H1 (cell line): ENCODE results near the gene MAP3K15. TPM values are rescaled to one million over a fixed set of nuclear protein-coding genes. Genes with fewer than 3 reads are reported as not detected.

Experiments
- CTCF ChIA-PET: fragments of 300-600 bp; sonication (Branson Sonifier 250); formaldehyde crosslinking; loops from one replicate; lab custom pipeline; 2021; ENCODE audit not compliant: partially characterized antibody; lab: Charles Lee
- POLR2A ChIA-PET: fragments of 300-600 bp; sonication (Branson Sonifier 250); formaldehyde crosslinking; loops from one replicate; lab custom pipeline; 2021; ENCODE audit warnings: inconsistent platforms; ENCODE audit not compliant: partially characterized antibody; lab: Charles Lee
- DNase-seq, 2 experiments: peaks; one replicate each; pipeline versions ENCODE4 v3.0.0 to v3.0.0-alpha.2; 2010 to 2022; ENCODE audit warnings: low spot score in 2 of 2, low read depth in 1 of 2, mixed read lengths in 1 of 2
- FAIRE-seq: peaks from 2 replicates; lab custom pipeline; 2011; peaks lifted over from hg19 to GRCh38; lab: Jason Lieb, UNC
- H2AFZ ChIP-seq: 2 replicates; pipeline ENCODE4 v1.8.1; 2012; ENCODE audit warnings: low read length, inconsistent platforms
- H2AK5ac ChIP-seq: 2 replicates; pipeline ENCODE4 v1.6.1; 2013; ENCODE audit warnings: low read depth, low read length
- H2BK120ac ChIP-seq: replicated peaks from 2 replicates; pipeline ENCODE3; 2013; ENCODE audit warnings: low read depth, low read length, inconsistent platforms
- H2BK12ac ChIP-seq: 2 replicates; pipeline ENCODE4 v1.6.1; 2013; ENCODE audit warnings: low read depth, low read length
- H2BK15ac ChIP-seq: 2 replicates; pipeline ENCODE4 v1.6.1; 2013; ENCODE audit warnings: low read length
- H2BK20ac ChIP-seq: 2 replicates; pipeline ENCODE4 v1.6.1; 2013; ENCODE audit warnings: low read length
- H2BK5ac ChIP-seq: 2 replicates; pipeline ENCODE4 v1.6.1; 2013; ENCODE audit warnings: low read depth, low read length
- H3K14ac ChIP-seq: 2 replicates; pipeline ENCODE4 v1.6.1; 2013; ENCODE audit warnings: inconsistent platforms; ENCODE audit not compliant: insufficient read length
- H3K18ac ChIP-seq: 2 replicates; pipeline ENCODE4 v1.6.1; 2013; ENCODE audit warnings: low read length; ENCODE audit errors: extremely low read depth
- H3K23ac ChIP-seq: 2 replicates; pipeline ENCODE4 v1.6.1; 2013; ENCODE audit warnings: inconsistent platforms; ENCODE audit not compliant: insufficient read length
- H3K23me2 ChIP-seq: 2 replicates; pipeline ENCODE4 v1.6.1; 2013; ENCODE audit warnings: low read depth, low read length
- H3K27ac ChIP-seq: 2 replicates; pipeline ENCODE4 v1.6.1; 2011; ENCODE audit warnings: low read depth, low read length, inconsistent platforms
- H3K27me3 ChIP-seq, 4 experiments: replicated peaks in 1 of 4; 1 replicate in 1 of 4; 2 replicates in 3 of 4; pipeline versions ENCODE4 v1.6.1 to v1.8.1; 2011 to 2013; ENCODE audit warnings: low read length in 3 of 4, mild to moderate bottlenecking in 3 of 4, inconsistent platforms in 2 of 4, mixed read lengths in 2 of 4, moderate library complexity in 1 of 4; ENCODE audit not compliant: control insufficient read depth in 3 of 4, insufficient read depth in 3 of 4; ENCODE audit errors: extremely low read depth in 1 of 4
- H3K36me3 ChIP-seq, 4 experiments: 2 replicates each; pipeline versions ENCODE4 v1.6.1 to v1.8.1; 2011 to 2013; ENCODE audit warnings: mild to moderate bottlenecking in 4 of 4, low read length in 3 of 4, moderate library complexity in 2 of 4, control low read depth in 1 of 4, inconsistent platforms in 1 of 4; ENCODE audit not compliant: insufficient read depth in 4 of 4, control insufficient read depth in 2 of 4
- H3K4ac ChIP-seq: replicated peaks from 2 replicates; pipeline ENCODE3; 2013; ENCODE audit warnings: low read length, low read depth, mixed read lengths, inconsistent platforms; ENCODE audit not compliant: insufficient read length
- H3K4me1 ChIP-seq, 4 experiments: replicated peaks in 1 of 4; 1 replicate in 1 of 4; 2 replicates in 3 of 4; pipeline versions ENCODE4 v1.6.1 to v1.8.1; 2011 to 2013; ENCODE audit warnings: low read length in 3 of 4, inconsistent platforms in 2 of 4, mixed read lengths in 1 of 4; ENCODE audit not compliant: insufficient read depth in 4 of 4, control insufficient read depth in 3 of 4
- H3K4me2 ChIP-seq, 2 experiments: 2 replicates each; pipeline versions ENCODE4 v1.6.1 to v1.8.1; 2011 to 2013; ENCODE audit warnings: low read depth in 2 of 2, low read length in 2 of 2, control low read depth in 1 of 2, inconsistent platforms in 1 of 2, mild to moderate bottlenecking in 1 of 2; ENCODE audit not compliant: insufficient read depth in 1 of 2
- H3K4me3 ChIP-seq, 4 experiments: fragments of 200-600, 300-600 bp in 1 of 4; sonication (generic), shearing (Covaris generic), sonication (Bioruptor Twin) in 1 of 4; 2 replicates each; pipeline versions ENCODE4 v1.5.1 to v1.8.1; 2011 to 2016; ENCODE audit warnings: low read length in 4 of 4, low read depth in 3 of 4, control low read depth in 2 of 4, inconsistent platforms in 2 of 4, mild to moderate bottlenecking in 2 of 4, mixed read lengths in 1 of 4, moderate library complexity in 1 of 4; ENCODE audit not compliant: insufficient read depth in 2 of 4; ENCODE audit errors: extremely low read depth in 1 of 4
- H3K56ac ChIP-seq: replicated peaks from 2 replicates; pipeline ENCODE3; 2013; ENCODE audit warnings: low read depth, mild to moderate bottlenecking, mixed read lengths, low read length, inconsistent platforms; ENCODE audit not compliant: insufficient read length
- H3K79me1 ChIP-seq: 2 replicates; pipeline ENCODE4 v1.6.1; 2013; ENCODE audit warnings: low read depth, low read length, control low read depth
- H3K79me2 ChIP-seq, 2 experiments: 2 replicates each; pipeline versions ENCODE4 v1.6.1 to v1.8.1; 2012 to 2013; ENCODE audit warnings: low read length in 2 of 2, mild to moderate bottlenecking in 2 of 2, inconsistent platforms in 1 of 2; ENCODE audit not compliant: insufficient read depth in 2 of 2, control insufficient read depth in 1 of 2
- H3K9ac ChIP-seq, 4 experiments: replicated peaks in 1 of 4; 1 replicate in 1 of 4; 2 replicates in 3 of 4; pipeline versions ENCODE4 v1.6.1 to v1.8.1; 2011 to 2013; ENCODE audit warnings: low read depth in 3 of 4, low read length in 3 of 4, control low read depth in 2 of 4, mild to moderate bottlenecking in 2 of 4, moderate library complexity in 2 of 4, inconsistent platforms in 1 of 4; ENCODE audit errors: extremely low read depth in 1 of 4
- H3K9me3 ChIP-seq, 2 experiments: 2 replicates each; pipeline versions ENCODE4 v1.6.1 to v1.8.1; 2012 to 2013; ENCODE audit warnings: mild to moderate bottlenecking in 2 of 2, moderate library complexity in 2 of 2, control low read depth in 1 of 2, inconsistent platforms in 1 of 2, low read depth in 1 of 2, low read length in 1 of 2, mixed read lengths in 1 of 2; ENCODE audit not compliant: insufficient read depth in 2 of 2
- H4K20me1 ChIP-seq, 2 experiments: replicated peaks in 1 of 2; 2 replicates each; pipeline versions ENCODE3 to v1.8.1; 2011 to 2013; ENCODE audit warnings: inconsistent platforms in 2 of 2, low read length in 2 of 2, mild to moderate bottlenecking in 1 of 2; ENCODE audit not compliant: insufficient read depth in 2 of 2, control insufficient read depth in 1 of 2
- H4K5ac ChIP-seq: 2 replicates; pipeline ENCODE4 v1.6.1; 2013; ENCODE audit warnings: low read length, low read depth, mixed read lengths, inconsistent platforms; ENCODE audit not compliant: insufficient read length
- H4K8ac ChIP-seq: 2 replicates; pipeline ENCODE4 v1.8.0; 2013; ENCODE audit warnings: mild to moderate bottlenecking, moderate library complexity, low read length, inconsistent platforms; ENCODE audit not compliant: insufficient read depth; ENCODE audit errors: extremely low read depth
- H4K91ac ChIP-seq: replicated peaks from 2 replicates; pipeline ENCODE3; 2013; ENCODE audit warnings: low read length, mixed read lengths, inconsistent platforms; ENCODE audit not compliant: insufficient read length
- CTCF ChIP-seq, 3 experiments: IDR thresholded peaks; 1 replicate in 2 of 3; 2 replicates in 1 of 3; pipeline versions ENCODE4 v1.5.1 to v1.6.1; 2011; ENCODE audit warnings: low read length in 3 of 3, mild to moderate bottlenecking in 3 of 3, inconsistent platforms in 2 of 3, low read depth in 1 of 3, moderate library complexity in 1 of 3; ENCODE audit not compliant: insufficient read depth in 1 of 3; ENCODE audit errors: control extremely low read depth in 1 of 3
- RAD21 ChIP-seq, 2 experiments: IDR thresholded peaks in 1 of 2; conservative IDR thresholded peaks in 1 of 2; 2 replicates each; pipeline ENCODE4 v1.6.1; 2011; ENCODE audit warnings: low read depth in 2 of 2, low read length in 2 of 2, improper control_type of control experiment in 1 of 2, inconsistent platforms in 1 of 2, mild to moderate bottlenecking in 1 of 2, moderate library complexity in 1 of 2
- SP1 ChIP-seq: IDR thresholded peaks from 2 replicates; pipeline ENCODE4 v1.6.1; 2011; ENCODE audit warnings: low read depth, low read length
- TAF1 ChIP-seq: IDR thresholded peaks from 2 replicates; pipeline ENCODE4 v1.6.1; 2011; ENCODE audit warnings: mild to moderate bottlenecking, low read depth, low read length
- WGBS, 2 experiments: shearing (Covaris generic) in 1 of 2; methylation state at CpG; one replicate each; pipeline versions ENCODE4 v1.1.6 to v1.1.7; 2013 to 2015; ENCODE audit warnings: low lambda C conversion rate in 2 of 2, mixed read lengths in 2 of 2, inconsistent platforms in 1 of 2, low coverage in 1 of 2, missing lambda C conversion rate in 1 of 2; ENCODE audit not compliant: insufficient replicate concordance in 2 of 2, insufficient coverage in 1 of 2, insufficient read length in 1 of 2; ENCODE audit errors: extremely low coverage in 1 of 2, missing lambda C conversion rate in 1 of 2; 5-methylcytosine and 5-hydroxymethylcytosine counted together
- polyA plus RNA-seq, 7 experiments: library from polyadenylated mRNA; depleted of rRNA in 3 of 7; stranded (reverse) in 5 of 7; unstranded in 2 of 7; fragments of >200 nt in 5 of 7; fragments of 200-250 nt in 2 of 7; gene quantifications; 1 replicate in 5 of 7; 2 replicates in 1 of 7; 4 replicates in 1 of 7; pipeline versions ENCODE4 v1.2.1 to v1.2.3, GENCODE V29; 2011 to 2013; ENCODE audit warnings: missing spikeins in 2 of 7, mixed read lengths in 2 of 7
- total RNA-seq: library from RNA; stranded (reverse); fragmentation: NEBNext Ultra II Directional; extraction: Animal tissue kit (Norgen Biotek cat#: 25700); gene quantifications from 2 replicates; pipeline ENCODE4 v1.2.1, GENCODE V29; 2021

The MAP3K15 gene
- total and polyA plus RNA-seq, 2 of the 8 experiments (the other 6 are each of a cell fraction or from before 2014, with no cell fraction given), result 1.8 to 2.4 TPM

- H3K9me3 ChIP-seq, result no peaks in the 10 kb centered on the region
- H3K79me2 ChIP-seq, result no peaks in the 10 kb centered on the region
- ChIA-PET CTCF (interaction anchor here (1.1 to 1.5 kb wide), 3 partner anchors 32 to 72 kb away, joined by 3 to 6 read pairs (median 3); no protein-coding TSS in a partner anchor), POLR2A (no interaction called here)
- no peak overlapping the region for H4K5ac ChIP-seq
- no peak overlapping the region for H3K23ac ChIP-seq
- H3K9ac ChIP-seq, result no peak overlapping the region
- H3K18ac ChIP-seq, result no peak overlapping the region
- H2AFZ ChIP-seq, result no peak overlapping the region
- H3K79me1 ChIP-seq, result no peaks in the 10 kb centered on the region
- no peaks in the 10 kb centered on the region for H3K27me3 ChIP-seq
- H2BK120ac ChIP-seq, result no peak overlapping the region
- H2BK12ac ChIP-seq, result no peak overlapping the region
- no peak overlapping the region for H2AK5ac ChIP-seq
- FAIRE-seq (peak; percentile 52), DNase-seq (no peak)
- H2BK20ac ChIP-seq, result no peak overlapping the region
- 84% methylated on average over 10 of the region's 10 CpGs; no CpG with 5 or more reads in 1 of the 2 experiments for WGBS, 2 experiments
- no peak overlapping the region for H3K14ac ChIP-seq
- H3K4me3 ChIP-seq, result no peak overlapping the region
- no peak for TF ChIP-seq TAF1
- peak; percentile 10 to 31; a peak in 3 of 4 replicates for TF ChIP-seq RAD21 (IDR thresholded peaks at IDR 0.05 in 1 of 2, conservative IDR thresholded peaks at IDR 0.05 in 1 of 2; ENCODE audit: low read depth in 2 of 2, low read length in 2 of 2)
- TF ChIP-seq SP1, result no peak
- peak in 1 of 3 experiments; percentile 5; a peak in 1 of 4 replicates for TF ChIP-seq CTCF (IDR thresholded peaks at IDR 0.05; ENCODE audit: control extremely low read depth in 1 of 3, insufficient read depth in 1 of 3, low read depth in 1 of 3, low read length in 3 of 3)
- no peak overlapping the region for H3K4me2 ChIP-seq
- no peaks in the 10 kb centered on the region for H3K36me3 ChIP-seq
- H2BK5ac ChIP-seq, result no peak overlapping the region
- H3K23me2 ChIP-seq, result no peaks in the 10 kb centered on the region
- H2BK15ac ChIP-seq, result no peak overlapping the region
- no peak overlapping the region for H3K4ac ChIP-seq
- H4K8ac ChIP-seq, result no peak overlapping the region
- H4K20me1 ChIP-seq, result no peaks in the 10 kb centered on the region
- no peak overlapping the region for H3K56ac ChIP-seq
- no peaks in the 10 kb centered on the region for H3K4me1 ChIP-seq
- H3K27ac ChIP-seq, result no peak overlapping the region
- H4K91ac ChIP-seq, result no peak overlapping the region
Measured at GRCh38 chrX:19443869-19444526, 71.3 kb downstream of the MAP3K15 start.
